ENCODE data around the gene TIAM1.

Gene TIAM1

DNA sequence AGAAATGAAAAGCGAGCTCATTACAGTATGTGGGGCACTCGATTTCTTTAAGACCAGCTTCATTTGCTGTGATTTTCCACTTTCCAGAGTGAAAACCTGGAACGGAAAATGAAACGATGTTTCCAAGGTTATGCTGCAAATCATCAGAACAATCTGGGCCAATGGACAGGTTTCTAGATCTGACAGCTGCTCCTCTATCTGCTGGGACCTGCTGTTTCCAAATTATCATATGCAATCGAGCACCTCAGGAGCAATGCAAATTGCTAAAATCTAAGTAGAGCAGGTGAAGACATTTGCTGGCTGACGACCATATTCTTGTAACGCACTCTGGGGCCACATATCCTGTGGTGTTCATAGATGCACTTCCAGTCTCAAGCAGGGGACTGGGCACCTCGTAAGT, 39.7 kb upstream of the TIAM1 start:
- no peak for TF ChIP-seq EZH2phosphoT487 (IDR thresholded peaks at IDR 0.05; ENCODE audit: low read depth)
- TF ChIP-seq, protein P1, sequence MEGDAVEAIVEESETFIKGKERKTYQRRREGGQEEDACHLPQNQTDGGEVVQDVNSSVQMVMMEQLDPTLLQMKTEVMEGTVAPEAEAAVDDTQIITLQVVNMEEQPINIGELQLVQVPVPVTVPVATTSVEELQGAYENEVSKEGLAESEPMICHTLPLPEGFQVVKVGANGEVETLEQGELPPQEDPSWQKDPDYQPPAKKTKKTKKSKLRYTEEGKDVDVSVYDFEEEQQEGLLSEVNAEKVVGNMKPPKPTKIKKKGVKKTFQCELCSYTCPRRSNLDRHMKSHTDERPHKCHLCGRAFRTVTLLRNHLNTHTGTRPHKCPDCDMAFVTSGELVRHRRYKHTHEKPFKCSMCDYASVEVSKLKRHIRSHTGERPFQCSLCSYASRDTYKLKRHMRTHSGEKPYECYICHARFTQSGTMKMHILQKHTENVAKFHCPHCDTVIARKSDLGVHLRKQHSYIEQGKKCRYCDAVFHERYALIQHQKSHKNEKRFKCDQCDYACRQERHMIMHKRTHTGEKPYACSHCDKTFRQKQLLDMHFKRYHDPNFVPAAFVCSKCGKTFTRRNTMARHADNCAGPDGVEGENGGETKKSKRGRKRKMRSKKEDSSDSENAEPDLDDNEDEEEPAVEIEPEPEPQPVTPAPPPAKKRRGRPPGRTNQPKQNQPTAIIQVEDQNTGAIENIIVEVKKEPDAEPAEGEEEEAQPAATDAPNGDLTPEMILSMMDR (IDR thresholded peaks at IDR 0.05; ENCODE audit: low read depth, low read length) = no peak
- Histone ChIP-seq H3K4me3 (ENCODE audit: low read length) (no peak overlapping the region), H3K36me3 (replicated peaks; ENCODE audit: low read depth, low read length) (no peaks in the 10 kb centered on the region), H3K4me2 (ENCODE audit: low read length) (no peak overlapping the region), H3K27ac (ENCODE audit: low read length) (no peak overlapping the region), H3K9ac (ENCODE audit: low read length) (no peak overlapping the region), H3K27me3 (ENCODE audit: low read depth, low read length) (peaks cover 5% of the 10 kb centered on the region; the same call in 1 of the 2 replicates), H3K79me2 (ENCODE audit: low read length) (no peaks in the 10 kb centered on the region), H3K9me3 (ENCODE audit: insufficient read depth, low read length) (no peaks in the 10 kb centered on the region), H4K20me1 (ENCODE audit: insufficient read depth, low read length) (no peaks in the 10 kb centered on the region), H2AFZ (ENCODE audit: low read depth, low read length) (no peak overlapping the region), H3K4me1 (ENCODE audit: low read length) (no peaks in the 10 kb centered on the region)

DNA sequence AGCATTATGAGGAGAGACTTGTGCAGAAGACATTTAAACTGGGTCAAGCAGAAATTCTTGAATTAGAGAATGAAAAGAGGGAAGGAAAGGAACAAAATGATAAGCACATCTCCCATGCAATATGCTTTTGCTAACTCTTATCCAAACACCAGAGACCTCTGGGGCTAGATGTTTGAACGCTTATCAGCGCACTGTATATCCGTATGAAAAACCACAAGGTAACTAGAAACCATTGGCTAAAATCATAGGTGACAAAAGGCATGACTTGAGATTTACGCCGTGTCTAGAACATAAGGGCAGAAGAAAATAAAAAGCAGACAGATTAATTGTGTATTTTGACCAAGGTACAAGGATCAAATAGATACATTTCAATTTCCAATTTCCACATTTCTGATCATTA, 38.0 kb upstream of the TIAM1 start:
- no peak overlapping the region for H2AFZ ChIP-seq (ENCODE audit: low read depth, low read length)
- peaks cover 5% of the 10 kb centered on the region; the same call in 1 of the 2 replicates for H3K27me3 ChIP-seq (ENCODE audit: low read depth, low read length)
- no peak overlapping the region for H3K4me3 ChIP-seq (ENCODE audit: low read length)
- H3K4me1 ChIP-seq (ENCODE audit: low read length) = no peaks in the 10 kb centered on the region
- no peaks in the 10 kb centered on the region for H4K20me1 ChIP-seq (ENCODE audit: insufficient read depth, low read length)
- H3K9ac ChIP-seq (ENCODE audit: low read length) = no peak overlapping the region
- no peak overlapping the region for H3K4me2 ChIP-seq (ENCODE audit: low read length)
- no peaks in the 10 kb centered on the region for H3K36me3 ChIP-seq (replicated peaks; ENCODE audit: low read depth, low read length)
- TF ChIP-seq, protein P1 (IDR thresholded peaks at IDR 0.05; ENCODE audit: low read depth, low read length) = no peak
- no peak for TF ChIP-seq EZH2phosphoT487 (IDR thresholded peaks at IDR 0.05; ENCODE audit: low read depth)
- H3K79me2 ChIP-seq (ENCODE audit: low read length) = no peaks in the 10 kb centered on the region
- H3K27ac ChIP-seq (ENCODE audit: low read length) = no peak overlapping the region
- no peaks in the 10 kb centered on the region for H3K9me3 ChIP-seq (ENCODE audit: insufficient read depth, low read length)

DNA sequence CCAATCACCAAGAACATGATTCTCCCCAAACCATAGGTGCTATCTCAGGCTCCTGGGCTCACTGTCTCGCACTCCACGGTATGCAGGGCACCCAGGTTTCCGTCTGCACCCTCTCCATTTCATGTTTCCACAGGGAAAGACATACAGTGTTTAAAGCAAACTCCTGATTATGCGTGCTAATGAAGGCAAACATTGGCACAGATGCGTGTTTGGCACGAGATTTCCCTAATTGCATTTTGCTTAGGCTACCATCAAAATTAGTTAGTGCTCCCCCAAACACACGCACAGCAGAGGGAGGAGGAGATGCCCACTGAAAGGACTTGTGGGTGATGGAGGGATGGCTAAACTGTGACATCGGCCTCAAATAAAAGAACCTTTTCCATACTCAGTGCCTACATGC, 32.2 kb upstream of the TIAM1 start:
- Histone ChIP-seq H3K4me2 (ENCODE audit: low read length) (no peak overlapping the region), H2AFZ (ENCODE audit: low read depth, low read length) (no peak overlapping the region), H3K4me3 (ENCODE audit: low read length) (no peak overlapping the region), H3K9me3 (ENCODE audit: insufficient read depth, low read length) (no peaks in the 10 kb centered on the region), H3K4me1 (ENCODE audit: low read length) (no peaks in the 10 kb centered on the region), H3K9ac (ENCODE audit: low read length) (no peak overlapping the region), H3K36me3 (replicated peaks; ENCODE audit: low read depth, low read length) (no peaks in the 10 kb centered on the region), H4K20me1 (ENCODE audit: insufficient read depth, low read length) (no peaks in the 10 kb centered on the region), H3K27ac (ENCODE audit: low read length) (no peak overlapping the region), H3K79me2 (ENCODE audit: low read length) (no peaks in the 10 kb centered on the region), H3K27me3 (ENCODE audit: low read depth, low read length) (no peaks in the 10 kb centered on the region; the same call in 1 of the 2 replicates)
- TF ChIP-seq, protein P1 (IDR thresholded peaks at IDR 0.05; ENCODE audit: low read depth, low read length) = no peak
- TF ChIP-seq EZH2phosphoT487 (IDR thresholded peaks at IDR 0.05; ENCODE audit: low read depth) = no peak

DNA sequence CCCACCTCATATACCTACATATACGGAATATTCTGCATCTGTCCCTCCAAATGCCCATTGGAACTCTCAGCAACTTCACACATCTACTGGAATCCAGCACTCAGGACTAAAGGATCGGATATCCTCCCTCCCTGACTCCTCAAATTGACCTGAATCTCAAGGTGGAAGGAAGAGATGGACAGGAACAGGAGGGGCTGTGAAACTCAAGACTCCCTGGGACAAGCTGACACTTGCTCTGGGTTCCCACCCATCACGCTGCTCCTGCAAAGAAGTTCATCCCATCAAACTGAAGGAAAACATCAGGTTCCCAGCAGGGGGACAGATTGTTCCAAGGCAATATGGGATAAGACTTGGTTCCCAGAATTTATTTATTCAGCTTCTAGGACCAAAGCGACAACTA, 30.3 kb upstream of the TIAM1 start:
- no peak for TF ChIP-seq EZH2phosphoT487 (IDR thresholded peaks at IDR 0.05; ENCODE audit: low read depth)
- TF ChIP-seq, protein P1 (IDR thresholded peaks at IDR 0.05; ENCODE audit: low read depth, low read length) = no peak
- H3K36me3 ChIP-seq (replicated peaks; ENCODE audit: low read depth, low read length) = no peaks in the 10 kb centered on the region
- H3K27ac ChIP-seq (ENCODE audit: low read length) = no peak overlapping the region
- no peaks in the 10 kb centered on the region for H3K4me1 ChIP-seq (ENCODE audit: low read length)
- H4K20me1 ChIP-seq (ENCODE audit: insufficient read depth, low read length) = no peaks in the 10 kb centered on the region
- H3K79me2 ChIP-seq (ENCODE audit: low read length) = no peaks in the 10 kb centered on the region
- H3K4me2 ChIP-seq (ENCODE audit: low read length) = no peak overlapping the region
- H3K4me3 ChIP-seq (ENCODE audit: low read length) = no peak overlapping the region
- no peaks in the 10 kb centered on the region for H3K27me3 ChIP-seq (ENCODE audit: low read depth, low read length)
- H3K9me3 ChIP-seq (ENCODE audit: insufficient read depth, low read length) = no peaks in the 10 kb centered on the region
- no peak overlapping the region for H2AFZ ChIP-seq (ENCODE audit: low read depth, low read length)
- no peak overlapping the region for H3K9ac ChIP-seq (ENCODE audit: low read length)

Data from OCI-LY3 (cell line).